GM21529 (cell line): ENCODE results near the gene YBX2.

Experiments
- ATAC-seq: cut with Tn5 transposase; IDR thresholded peaks from one replicate; pipeline ENCODE4 v1.9.1; 2021; ENCODE audit not compliant: unreplicated experiment

The YBX2 gene

DNA sequence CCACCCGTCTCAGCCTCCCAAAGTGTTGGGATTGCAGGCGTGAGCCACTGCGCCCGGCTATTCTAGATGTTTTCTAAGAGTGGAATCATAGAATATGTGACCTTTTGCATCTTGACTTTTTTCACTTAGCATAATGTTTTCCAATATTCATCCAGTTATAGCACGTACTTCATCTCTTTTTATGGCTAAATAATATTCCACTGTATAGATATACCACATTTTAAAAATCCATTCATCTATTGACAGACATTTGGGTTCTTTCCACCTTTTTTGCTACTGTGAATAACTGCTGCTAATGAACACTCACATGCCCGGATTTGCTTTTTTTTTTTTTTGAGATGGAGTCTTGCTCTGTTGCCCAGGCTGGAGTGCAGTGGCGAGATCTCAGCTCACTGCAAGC lies 9.7 kb upstream of the YBX2 start:
- ATAC-seq: no peak

DNA sequence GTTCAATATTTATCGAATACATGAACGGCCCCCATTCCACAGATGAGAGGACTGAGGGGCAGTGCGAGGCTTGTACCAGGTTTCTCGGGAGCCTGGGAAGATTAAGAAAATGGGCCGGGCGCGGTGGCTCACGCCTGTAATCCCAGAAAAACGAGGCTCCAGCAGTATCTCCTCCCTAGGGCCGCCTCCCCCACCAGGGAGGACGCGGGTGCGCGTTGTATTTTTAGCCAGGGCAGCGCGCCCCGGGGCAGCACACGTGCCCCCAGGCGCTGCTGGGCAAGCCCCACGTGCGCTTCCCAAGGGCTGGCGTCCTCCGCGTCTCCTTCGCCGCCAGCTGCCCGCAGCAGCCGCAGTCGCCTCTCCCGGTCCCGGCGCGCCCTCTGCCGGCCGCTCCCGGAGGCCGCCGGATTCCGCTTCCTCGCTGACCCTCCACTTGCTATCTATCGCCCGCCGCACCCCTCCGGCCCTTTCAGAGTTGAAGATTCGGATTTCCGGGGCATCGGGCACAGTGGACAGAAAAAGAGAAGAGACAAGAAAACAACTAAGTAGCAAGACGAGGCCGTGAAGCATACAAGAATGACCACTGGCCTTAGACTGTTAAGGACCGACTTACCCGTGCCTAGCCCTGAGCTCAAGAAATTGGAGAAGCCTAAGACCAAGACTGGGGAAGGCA lies 1.9 kb upstream of the YBX2 start:
- no peak for ATAC-seq

DNA sequence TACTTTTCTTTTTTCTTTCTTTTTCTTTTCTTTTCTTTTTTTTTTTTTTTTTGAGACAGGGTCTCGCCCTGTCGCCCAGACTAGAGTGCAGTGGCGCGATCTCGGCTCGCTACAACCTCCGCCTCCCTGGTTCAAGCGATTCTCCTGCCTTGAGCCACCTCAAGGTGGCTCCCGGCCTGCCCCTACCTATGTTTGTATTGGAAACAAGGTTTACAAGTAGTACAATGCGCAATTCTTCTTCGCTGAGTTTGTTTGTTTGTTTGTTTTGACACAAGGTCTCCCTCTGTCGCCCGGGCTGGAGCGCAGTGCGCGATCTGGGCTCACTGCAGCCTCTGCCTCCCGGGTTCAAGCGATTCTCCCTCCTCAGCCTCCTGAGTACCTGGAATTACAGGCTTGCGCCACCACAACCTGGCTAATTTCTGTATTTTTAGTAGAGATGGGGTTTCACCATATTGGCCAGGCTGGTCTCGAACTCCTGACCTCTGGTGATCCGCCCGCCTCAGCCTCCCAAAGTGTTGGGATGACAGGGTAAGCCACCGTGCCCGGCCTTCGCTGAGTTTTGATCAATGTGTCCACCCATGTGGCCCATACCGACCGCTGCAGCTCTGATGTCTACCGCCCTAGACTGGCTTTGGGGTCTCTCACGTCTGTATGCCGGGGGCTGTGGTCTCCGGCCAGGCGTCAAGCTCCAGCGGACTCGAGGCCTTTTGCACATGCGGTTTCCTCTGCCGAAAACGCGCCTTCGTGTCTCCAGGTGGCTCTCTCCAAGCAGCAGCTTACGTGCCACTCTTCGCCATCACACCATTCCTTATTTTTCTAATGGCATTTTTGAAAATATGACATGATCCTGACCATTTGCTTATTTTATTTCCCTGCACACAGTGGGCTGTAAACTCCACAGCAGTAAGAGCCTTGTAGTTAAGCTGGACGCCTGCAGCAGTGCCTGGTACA lies 1.1 kb upstream of the YBX2 start:
- no peak for ATAC-seq

DNA sequence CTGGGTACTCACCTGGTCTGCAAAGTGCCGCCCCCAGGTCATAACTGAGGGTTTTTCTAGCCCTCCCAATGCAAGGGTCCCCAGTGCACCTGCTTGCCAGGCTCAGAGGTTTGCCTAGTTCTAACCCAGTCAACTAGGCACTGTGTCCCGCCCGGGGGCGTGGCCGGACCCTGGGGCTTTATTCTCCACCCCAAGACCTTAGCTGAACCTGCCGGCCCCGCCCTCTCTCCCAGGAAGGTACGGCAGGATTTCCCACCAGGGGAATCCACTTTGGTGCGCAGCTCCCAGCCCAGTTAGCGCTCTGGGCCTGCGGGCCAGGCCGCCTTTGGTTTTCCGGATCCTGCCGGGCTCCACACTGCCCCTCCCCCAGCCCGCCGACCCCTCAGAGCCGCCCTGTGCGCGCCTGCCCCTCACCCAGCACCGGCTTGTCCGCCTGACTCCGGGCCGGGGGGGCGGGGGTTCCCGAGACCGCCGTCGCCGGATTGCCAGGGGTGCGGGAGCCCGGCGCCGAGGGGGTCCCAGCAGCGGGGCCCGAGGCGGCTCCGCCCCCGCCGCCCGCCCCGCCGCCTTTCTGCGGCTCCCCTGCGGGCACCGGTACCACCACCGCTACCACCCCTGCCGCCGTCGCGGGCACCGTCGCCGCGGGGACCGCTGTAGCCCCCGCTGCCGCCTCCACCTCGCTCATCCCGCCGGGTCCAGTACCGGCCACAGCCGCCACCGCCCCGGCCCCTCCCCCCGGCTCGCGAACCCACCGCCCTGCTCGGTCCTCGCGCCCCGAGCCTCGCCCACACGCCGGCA lies 424 bp downstream of the YBX2 start:
- no peak for ATAC-seq

DNA sequence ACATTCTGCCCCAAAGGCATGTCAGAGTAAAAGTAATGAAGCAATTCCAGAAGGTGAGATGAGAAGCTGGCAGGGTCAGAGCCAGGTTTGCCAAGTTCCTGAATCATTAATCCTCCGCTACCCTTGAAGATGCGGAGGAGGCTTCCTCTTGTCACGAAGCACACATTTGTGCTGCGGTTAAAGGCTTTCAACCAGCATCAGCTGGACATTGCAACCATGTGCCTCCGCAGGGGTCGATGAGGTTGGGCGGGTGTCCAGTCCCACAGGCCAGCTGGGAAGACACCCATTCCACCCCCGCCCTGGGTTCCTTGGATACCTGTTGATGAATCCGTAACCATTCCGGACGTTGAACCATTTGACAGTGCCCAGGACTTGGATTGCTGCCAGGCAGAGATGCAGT lies 1.3 kb downstream of the YBX2 start:
- no peak for ATAC-seq

DNA sequence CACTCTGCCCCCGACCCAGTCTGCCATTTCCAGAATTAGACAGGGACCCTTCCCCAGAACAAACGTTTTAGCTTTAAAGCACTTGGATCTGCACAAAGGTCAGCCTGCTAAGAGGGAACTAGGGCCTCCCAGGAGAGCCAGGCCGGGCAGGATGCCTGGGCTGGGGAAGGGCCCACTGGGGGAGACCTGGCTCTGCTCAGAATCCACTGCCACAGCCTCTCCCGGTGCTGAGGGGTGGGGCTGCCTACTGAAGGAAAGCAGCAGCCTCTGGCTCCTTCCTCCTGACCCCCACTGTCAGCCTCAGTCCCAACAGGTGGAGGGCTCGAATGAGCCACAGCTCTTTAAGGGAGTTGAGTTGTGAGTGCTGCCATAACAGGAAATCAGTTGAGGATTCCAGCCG lies 1.7 kb downstream of the YBX2 start:
- ATAC-seq: no peak

DNA sequence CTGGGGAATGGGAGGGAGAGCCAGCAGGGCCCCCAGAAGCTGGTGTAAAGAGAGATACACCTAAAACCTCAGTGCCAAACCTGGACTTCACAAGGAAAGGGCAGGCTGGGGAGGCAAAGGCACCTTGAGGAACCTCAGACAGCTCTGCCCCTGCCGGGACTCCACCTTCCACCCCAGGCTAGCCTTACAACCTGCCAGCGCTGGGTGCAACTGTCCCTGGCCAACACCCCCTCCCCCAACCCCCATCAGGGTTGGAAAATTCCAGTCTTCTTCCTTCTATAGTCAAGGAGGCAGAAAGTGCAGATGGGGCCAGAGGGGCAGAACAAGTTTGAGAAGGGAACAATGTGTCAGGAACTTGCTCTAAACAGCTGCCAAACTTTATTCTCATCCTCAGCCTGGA lies 2.2 kb downstream of the YBX2 start:
- ATAC-seq: no peak

DNA sequence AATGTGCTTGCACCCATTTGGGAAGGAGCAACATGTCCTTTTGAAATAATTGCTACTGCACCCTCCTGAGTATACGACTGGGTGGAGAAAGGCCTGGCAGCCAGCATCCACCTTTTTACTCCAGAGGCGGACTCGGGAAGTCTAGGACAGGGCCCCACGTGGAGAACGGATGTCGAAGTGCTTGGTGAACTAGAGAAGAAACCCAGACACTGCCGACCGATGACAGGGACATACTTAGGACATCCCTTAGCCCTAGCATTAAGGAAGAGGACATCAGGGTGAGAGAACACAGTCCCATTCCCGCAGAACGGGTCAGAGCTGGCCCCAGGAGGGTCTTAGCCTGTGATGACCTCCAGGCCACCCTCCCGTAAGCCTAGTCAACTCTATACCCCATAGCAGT lies 3.8 kb downstream of the YBX2 start:
- ATAC-seq: no peak

DNA sequence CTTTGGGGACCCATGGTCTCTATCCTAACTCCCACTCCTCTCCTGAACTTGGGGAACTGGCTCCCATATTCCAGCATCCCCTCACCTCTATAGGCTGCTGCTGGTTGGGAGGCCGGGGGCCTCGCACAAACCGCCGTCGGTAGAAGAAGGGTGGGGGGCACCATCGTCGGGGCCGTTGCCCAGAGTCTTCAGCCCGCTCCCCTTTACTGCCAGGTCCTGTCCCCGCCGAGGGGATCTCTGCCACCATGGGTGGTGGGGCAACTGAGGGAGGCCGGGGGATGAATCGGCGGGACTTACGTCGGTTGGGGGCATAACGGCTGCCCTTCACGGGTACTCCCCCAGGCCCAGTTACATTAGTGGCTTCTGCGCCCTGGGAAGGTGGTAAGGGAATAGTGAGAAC lies 4.3 kb downstream of the YBX2 start:
- no peak for ATAC-seq

DNA sequence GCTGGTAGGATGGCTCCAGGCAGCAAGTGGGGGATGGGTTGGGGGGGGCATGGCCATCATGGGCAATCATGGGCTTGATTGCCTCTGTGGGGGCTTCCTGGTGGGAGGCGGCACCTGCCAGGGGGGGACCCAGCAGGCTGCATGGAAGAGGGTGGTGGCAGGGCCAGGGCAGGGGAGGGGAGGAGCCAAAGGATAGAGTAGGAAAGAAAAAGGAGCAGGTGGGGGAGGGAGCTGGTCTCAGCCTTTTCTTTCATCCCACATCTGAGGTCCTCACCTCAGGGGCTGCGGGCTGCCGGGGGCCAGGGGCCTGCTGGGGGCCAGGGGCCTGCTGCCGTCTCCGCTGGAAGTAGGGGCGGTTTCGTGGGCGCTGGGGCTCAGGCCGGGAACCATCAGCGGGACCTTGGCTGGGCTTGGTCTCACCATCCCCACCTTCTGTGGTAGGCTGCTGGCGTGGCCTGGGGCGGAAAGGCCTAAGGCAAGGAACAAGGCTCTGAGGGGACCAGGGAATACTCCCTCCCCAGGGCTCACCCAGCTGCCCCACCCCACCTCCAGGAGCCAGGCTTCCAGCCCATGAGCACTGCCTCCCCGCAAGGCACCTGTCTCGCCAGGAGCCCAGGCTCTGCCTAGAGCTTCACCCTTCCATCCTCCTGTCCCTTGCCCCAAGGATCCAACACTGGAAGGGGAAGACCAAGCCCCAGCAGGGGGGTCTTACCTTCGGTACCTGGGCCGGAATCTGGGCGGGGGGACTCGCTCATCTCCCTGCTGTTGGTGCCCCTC lies 5.0 kb downstream of the YBX2 start:
- no peak for ATAC-seq

DNA sequence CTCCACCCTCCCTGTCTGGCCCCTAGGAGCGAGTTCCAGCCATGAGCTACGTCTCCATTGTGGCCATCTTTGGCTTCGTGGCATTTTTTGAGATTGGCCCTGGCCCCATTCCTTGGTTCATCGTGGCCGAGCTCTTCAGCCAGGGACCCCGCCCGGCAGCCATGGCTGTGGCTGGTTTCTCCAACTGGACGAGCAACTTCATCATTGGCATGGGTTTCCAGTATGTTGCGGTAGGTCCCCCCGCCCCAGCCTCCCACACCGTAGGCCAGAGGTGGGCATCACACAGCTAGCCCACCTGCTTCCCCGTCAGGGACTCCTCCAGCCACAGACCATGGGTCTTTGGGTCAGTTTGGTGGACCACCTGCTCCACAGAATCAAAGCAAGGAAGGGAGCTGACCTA lies 8.8 kb downstream of the YBX2 start:
- no peak for ATAC-seq

DNA sequence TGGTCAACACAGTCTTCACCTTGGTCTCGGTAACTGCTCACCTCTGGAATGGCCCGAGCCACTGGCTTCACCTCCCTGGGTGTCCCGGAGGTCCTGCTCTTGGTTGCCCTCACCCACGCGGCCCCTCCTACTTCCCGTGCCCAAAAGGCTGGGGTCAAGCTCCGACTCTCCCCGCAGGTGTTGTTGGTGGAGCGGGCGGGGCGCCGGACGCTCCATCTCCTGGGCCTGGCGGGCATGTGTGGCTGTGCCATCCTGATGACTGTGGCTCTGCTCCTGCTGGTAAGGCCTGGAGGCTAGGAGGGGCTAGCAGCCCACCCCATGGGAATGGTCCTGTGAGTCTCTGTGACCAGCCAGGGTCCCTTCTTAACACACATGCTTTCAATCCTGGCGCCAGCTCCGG lies 9.5 kb downstream of the YBX2 start:
- no peak for ATAC-seq

DNA sequence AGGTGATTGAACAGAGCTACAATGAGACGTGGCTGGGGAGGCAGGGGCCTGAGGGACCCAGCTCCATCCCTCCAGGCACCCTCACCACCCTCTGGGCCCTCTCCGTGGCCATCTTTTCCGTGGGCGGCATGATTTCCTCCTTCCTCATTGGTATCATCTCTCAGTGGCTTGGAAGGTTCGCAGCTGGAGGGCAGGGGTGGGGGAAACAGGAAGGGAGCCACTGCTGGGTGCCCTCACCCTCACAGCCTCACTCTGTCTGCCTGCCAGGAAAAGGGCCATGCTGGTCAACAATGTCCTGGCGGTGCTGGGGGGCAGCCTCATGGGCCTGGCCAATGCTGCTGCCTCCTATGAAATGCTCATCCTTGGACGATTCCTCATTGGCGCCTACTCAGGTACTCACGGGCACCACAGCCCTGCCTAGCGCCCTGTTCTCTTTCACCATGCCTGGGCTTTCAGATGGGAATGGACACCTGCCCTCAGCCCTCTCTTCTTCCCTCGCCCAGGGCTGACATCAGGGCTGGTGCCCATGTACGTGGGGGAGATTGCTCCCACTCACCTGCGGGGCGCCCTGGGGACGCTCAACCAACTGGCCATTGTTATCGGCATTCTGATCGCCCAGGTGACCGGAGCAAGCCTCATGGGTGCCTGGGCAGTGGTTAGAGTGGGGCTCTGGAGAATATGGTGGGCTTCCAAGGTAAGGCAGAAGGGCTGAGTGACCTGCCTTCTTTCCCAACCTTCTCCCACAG lies 10.8 kb downstream of the YBX2 start:
- ATAC-seq: no peak

DNA sequence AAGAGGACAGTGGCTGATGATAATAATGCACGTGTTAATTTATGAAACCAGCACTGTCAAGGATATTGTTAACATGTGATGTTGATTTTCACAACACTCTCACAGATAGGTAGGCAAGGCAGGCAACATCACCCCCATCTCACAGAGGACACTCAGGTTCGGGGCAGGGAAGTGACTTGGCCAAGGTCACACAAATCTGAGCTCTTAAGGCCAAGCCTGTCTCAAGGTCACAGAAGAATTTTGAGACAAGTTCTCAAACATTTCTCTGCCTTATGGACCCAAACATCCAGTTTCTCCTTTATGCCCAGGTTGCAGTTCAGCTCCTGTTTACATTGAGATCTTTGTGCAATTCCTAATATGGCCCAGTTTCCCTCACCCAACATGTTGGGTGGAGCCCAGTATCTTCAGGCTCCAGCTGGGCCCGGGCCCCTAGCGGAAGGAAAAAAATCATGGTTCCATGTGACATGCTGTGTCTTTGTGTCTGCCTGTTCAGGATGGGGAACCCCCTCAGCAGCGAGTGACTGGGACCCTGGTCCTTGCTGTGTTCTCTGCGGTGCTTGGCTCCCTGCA lies 11.6 kb downstream of the YBX2 start:
- no peak for ATAC-seq

DNA sequence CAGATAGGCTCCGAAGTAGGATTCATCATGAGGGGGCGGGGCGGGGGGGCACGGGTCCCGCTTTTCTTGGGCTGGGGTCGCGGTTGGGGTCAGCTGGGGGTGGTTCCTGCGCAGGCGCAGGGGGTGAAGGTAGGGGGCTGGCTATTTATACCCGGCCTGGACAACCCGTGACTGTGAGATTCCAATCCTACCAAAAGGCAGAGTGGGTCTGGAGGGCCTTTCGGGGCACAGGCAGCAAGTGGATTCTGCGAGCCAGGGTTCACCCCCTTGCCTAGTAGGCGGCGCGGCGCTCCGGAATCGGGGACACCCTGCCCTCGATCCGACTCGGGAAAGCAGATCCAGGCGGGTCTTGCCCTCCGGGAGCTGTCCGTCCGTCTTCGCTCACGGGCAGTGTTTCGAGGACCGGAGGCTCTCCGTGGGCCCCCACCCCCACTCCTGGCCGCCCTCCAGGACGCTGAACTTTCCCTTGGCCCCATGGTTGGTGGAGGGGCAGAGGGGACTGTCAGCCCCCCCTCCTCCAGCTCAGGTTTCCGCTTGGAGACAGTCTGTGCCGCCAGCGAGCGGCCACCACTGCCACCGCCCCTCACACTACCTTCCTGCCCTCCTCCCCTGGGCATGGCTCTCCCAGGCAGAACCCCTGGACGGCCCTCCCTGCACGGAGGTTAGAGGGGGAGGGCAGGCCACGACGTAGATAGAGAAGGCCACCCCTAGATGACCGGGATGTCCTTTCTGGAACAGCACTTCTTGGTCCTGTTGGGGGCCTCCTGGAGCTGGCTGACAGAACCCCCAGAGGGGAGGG lies 12.3 kb downstream of the YBX2 start:
- no peak for ATAC-seq

DNA sequence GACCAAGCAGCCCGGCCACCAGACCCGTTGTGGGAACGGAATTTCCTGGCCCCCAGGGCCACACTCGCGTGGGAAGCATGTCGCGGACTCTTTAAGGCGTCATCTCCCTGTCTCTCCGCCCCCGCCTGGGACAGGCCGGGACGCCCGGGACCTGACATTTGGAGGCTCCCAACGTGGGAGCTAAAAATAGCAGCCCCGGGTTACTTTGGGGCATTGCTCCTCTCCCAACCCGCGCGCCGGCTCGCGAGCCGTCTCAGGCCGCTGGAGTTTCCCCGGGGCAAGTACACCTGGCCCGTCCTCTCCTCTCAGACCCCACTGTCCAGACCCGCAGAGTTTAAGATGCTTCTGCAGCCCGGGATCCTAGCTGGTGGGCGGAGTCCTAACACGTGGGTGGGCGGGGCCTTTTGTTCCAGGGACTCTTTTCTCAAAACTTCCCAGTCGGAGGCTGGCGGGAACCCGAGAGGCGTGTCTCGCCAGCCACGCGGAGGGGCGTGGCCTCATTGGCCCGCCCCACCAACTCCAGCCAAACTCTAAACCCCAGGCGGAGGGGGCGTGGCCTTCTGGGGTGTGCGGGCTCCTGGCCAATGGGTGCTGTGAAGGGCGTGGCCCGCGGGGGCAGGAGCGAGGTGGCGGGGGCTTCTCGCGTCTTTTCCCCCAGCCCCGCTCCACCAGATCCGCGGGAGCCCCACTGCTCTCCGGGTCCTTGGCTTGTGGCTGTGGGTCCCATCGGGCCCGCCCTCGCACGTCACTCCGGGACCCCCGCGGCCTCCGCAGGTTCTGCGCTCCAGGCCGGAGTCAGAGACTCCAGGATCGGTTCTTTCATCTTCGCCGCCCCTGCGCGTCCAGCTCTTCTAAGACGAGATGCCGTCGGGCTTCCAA lies 13.1 kb downstream of the YBX2 start, which contains the start of gene SLC2A4:
SLC2A4 (plus strand) TSS at position 645 of the 879 bp plus-strand sequence; CDS start at position 862, 217 bp downstream.
- ATAC-seq: peak; percentile 80

DNA sequence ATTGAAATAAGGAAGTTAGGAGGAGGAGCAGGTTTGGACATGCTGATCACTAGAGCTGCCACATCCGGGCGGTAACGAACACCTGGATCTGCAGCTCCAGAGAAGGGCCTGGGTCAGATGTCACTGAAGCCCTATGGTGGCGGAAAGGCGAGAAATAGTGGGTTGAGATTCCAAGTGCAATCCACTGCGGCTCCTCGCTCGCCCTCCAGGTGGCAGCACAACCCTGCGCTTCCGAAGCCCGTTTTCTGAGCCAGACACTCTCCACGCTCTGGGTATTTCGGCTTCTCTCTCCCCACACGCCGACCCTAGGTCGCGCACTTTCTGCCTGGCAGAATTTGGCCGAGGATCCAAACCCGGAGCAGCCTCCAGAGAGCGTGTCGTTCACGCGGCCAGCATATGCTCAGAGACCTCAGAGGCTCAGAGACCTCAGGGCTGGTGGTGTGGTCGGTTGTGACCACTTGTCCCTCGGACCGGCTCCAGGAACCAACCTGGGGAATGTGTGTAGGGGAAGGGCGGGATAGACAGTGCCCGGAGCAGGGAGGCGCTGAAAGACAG lies 13.8 kb downstream of the YBX2 start:
- ATAC-seq: no peak

DNA sequence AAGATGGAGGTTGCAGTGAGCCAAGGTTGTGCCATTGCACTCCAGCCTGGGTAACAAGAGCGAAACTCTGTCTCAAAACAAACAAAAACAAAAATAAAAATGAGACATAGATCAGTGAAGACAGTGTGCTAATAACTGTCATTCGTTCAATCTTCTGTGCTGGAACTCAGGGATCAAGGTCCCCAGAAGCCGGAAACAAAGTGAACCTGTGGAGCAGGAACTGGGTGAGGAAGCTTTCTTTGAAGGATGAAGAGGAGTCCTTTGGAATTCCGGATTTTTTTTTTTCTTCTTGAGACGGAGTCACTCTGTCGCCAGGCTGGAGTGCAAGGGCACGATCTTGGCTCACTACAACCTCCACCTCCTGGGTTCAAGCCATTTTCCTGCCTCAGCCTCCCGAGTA lies 15.0 kb downstream of the YBX2 start:
- no peak for ATAC-seq
